Colonic mucosa (tissue), 4 donors: ENCODE measurements around the gene PCSK4. TPM values are rescaled to one million over a fixed set of nuclear protein-coding genes. Genes with fewer than 3 reads are reported as not detected.
A peak's percentile ranks its signal among the peaks of the same experiment; 100 is the strongest.
"Not testable (repeated sequence)": the region's sequence is repeated elsewhere in the genome, so short reads cannot be mapped to it uniquely, and the experiment has no call there.

ENCODE experiments used
- DNase-seq: peaks from one replicate; pipeline ENCODE4 v3.0.0-alpha.2; 2020
- H3K27ac ChIP-seq: fragments of 200-600 bp; one replicate; pipeline ENCODE4 v1.8.0; 2021
- H3K27me3 ChIP-seq: fragments of 200-600 bp; one replicate; pipeline ENCODE4 v1.8.0; 2021
- H3K36me3 ChIP-seq: fragments of 200-600 bp; one replicate; pipeline ENCODE4 v1.8.0; 2021
- H3K4me1 ChIP-seq: fragments of 200-600 bp; one replicate; pipeline ENCODE4 v1.8.0; 2021; ENCODE audit warnings: mild to moderate bottlenecking
- H3K4me3 ChIP-seq: fragments of 200-600 bp; one replicate; pipeline ENCODE4 v1.8.0; 2021
- H3K9ac ChIP-seq, 2 donors: one replicate each; pipeline ENCODE4 v1.7.0; 2013; ENCODE audit warnings: control low read depth in 2 of 2, low read depth in 2 of 2, low read length in 2 of 2
- H3K9me3 ChIP-seq: fragments of 200-600 bp; one replicate; pipeline ENCODE4 v1.8.0; 2021
- CTCF ChIP-seq: fragments of 200-600 bp; IDR thresholded peaks from one replicate; pipeline ENCODE4 v1.8.0; 2022; ENCODE audit warnings: antibody characterized with exemption, mild to moderate bottlenecking
- intact Hi-C: fragments of 100-400 bp; cut with DNase I; formaldehyde crosslinking; loops from one replicate; pipeline ENCODE4 v1.14.1; 2022
- total RNA-seq, 2 donors: library from RNA; stranded (reverse); fragmentation: NEBNext Ultra II Directional in 1 of 2; extraction: Animal tissue kit (Norgen Biotek cat#: 25700) in 1 of 2; gene quantifications; one replicate each; pipeline ENCODE4 v1.2.1, GENCODE V29; 2021
- donor health status: healthy.
- donor health status: DM: no; HTN: no; CAD: no.
- donor health status: DM: no; HTN: no; CAD: no.

PCSK4 gene
- total RNA-seq, result 1 to 10 TPM; 4.1 to 5.8 TPM

GRCh38 chr19:1490311-1491113, at the start of gene PCSK4:
PCSK4 (minus strand) TSS chr19:1490350; CDS start chr19:1490346, 4 bp downstream.
- intact Hi-C loops, result no loop called here
- Histone ChIP-seq H3K4me1 (peaks cover 9% of the 10 kb centered on the region), H3K36me3 (no peaks in the 10 kb centered on the region), H3K9me3 (no peaks in the 10 kb centered on the region), H3K27me3 (no peaks in the 10 kb centered on the region), H3K27ac (peak within 1 kb of the TSS; percentile 68), H3K9ac (peak within 1 kb of the TSS; percentile 52 to 78), H3K4me3 (peak within 1 kb of the TSS; percentile 55)
- DNase-seq, result peak; percentile 100
- no peak for TF ChIP-seq CTCF

- DNase-seq, H3K4me1 ChIP-seq, H3K9me3 ChIP-seq, H3K27me3 ChIP-seq, intact Hi-C loops, H3K9ac ChIP-seq, H3K36me3 ChIP-seq, H3K4me3 ChIP-seq, H3K27ac ChIP-seq: not testable (repeated sequence)
These were observed 49.6 kb upstream of the PCSK4 start for GRCh38 chr19:1539749-1540148.

GRCh38 chr19:1538978-1539377, 48.8 kb upstream of the PCSK4 start:
- no peaks in the 10 kb centered on the region for H3K4me1 ChIP-seq
- intact Hi-C loops, result no loop called here
- no peak for TF ChIP-seq CTCF
- no peaks in the 10 kb centered on the region for H3K9me3 ChIP-seq
- H3K27me3 ChIP-seq, result no peaks in the 10 kb centered on the region
- no peak for DNase-seq
- H3K36me3 ChIP-seq, result no peaks in the 10 kb centered on the region
- no peak overlapping the region for H3K4me3 ChIP-seq
- H3K9ac ChIP-seq, result no peak overlapping the region
- H3K27ac ChIP-seq, result no peak overlapping the region

- H3K4me3 ChIP-seq, H3K9me3 ChIP-seq, H3K36me3 ChIP-seq, intact Hi-C loops, H3K27me3 ChIP-seq, DNase-seq, H3K9ac ChIP-seq, H3K4me1 ChIP-seq, H3K27ac ChIP-seq: not testable (repeated sequence)
These were observed 45.5 kb upstream of the PCSK4 start for GRCh38 chr19:1535699-1536098.

GRCh38 chr19:1534972-1535371, 44.8 kb upstream of the PCSK4 start:
- Histone ChIP-seq H3K9me3 (no peaks in the 10 kb centered on the region), H3K9ac (no peak overlapping the region), H3K27ac (no peak overlapping the region), H3K4me1 (no peaks in the 10 kb centered on the region), H3K4me3 (no peak overlapping the region), H3K27me3 (no peaks in the 10 kb centered on the region), H3K36me3 (no peaks in the 10 kb centered on the region)
- intact Hi-C loops, result no loop called here
- DNase-seq, result no peak
- no peak for TF ChIP-seq CTCF

- no peak overlapping the region for H3K4me3 ChIP-seq
- H3K27me3 ChIP-seq, result no peaks in the 10 kb centered on the region
- intact Hi-C loops, result no loop called here
- no peaks in the 10 kb centered on the region for H3K36me3 ChIP-seq
- no peak for DNase-seq
- H3K4me1 ChIP-seq, result no peaks in the 10 kb centered on the region
- no peak for TF ChIP-seq CTCF
- no peak overlapping the region for H3K9ac ChIP-seq
- no peak overlapping the region for H3K27ac ChIP-seq
- no peaks in the 10 kb centered on the region for H3K9me3 ChIP-seq
These were observed 43.5 kb upstream of the PCSK4 start for GRCh38 chr19:1533510-1534150.
